ENCODE measurements around the gene GPC1. TPM values are rescaled to one million over a fixed set of nuclear protein-coding genes. Genes with fewer than 3 reads are reported as not detected.

The GPC1 gene
- total and polyA plus RNA-seq, 2 of the 13 experiments (the other 11 are each of a cell fraction or from before 2014, with no cell fraction given) = 4.0 to 5.5 TPM

GRCh38 chr2:240441326-240441992, 6.0 kb downstream of the GPC1 start (continued):
- TF ChIP-seq ATM (IDR thresholded peaks at IDR 0.05; ENCODE audit: borderline replicate concordance) (no peak), RELA (CRISPR knock-in tag; IDR thresholded peaks at IDR 0.05) (no peak)

- 76% methylated on average over 12 of the region's 17 CpGs for WGBS (ENCODE audit: low lambda C conversion rate)
- H2AFZ ChIP-seq (ENCODE audit: low read length) = no peak overlapping the region
- TF ChIP-seq CREB1 (IDR thresholded peaks at IDR 0.05) (no peak), CREB1 (CRISPR knock-in tag; IDR thresholded peaks at IDR 0.05) (no peak), HMGXB4 (CRISPR knock-in tag; IDR thresholded peaks at IDR 0.05; ENCODE audit: borderline replicate concordance in 1 of 2, low read depth in 1 of 2) (no peak), TSC22D2 (CRISPR knock-in tag; IDR thresholded peaks at IDR 0.05; ENCODE audit: borderline replicate concordance) (no peak), MYPOP (CRISPR knock-in tag; IDR thresholded peaks at IDR 0.05) (no peak), ZSCAN21 (CRISPR knock-in tag; IDR thresholded peaks at IDR 0.05; ENCODE audit: borderline replicate concordance) (no peak), GATAD1 (CRISPR knock-in tag; IDR thresholded peaks at IDR 0.05) (no peak), ZNF224 (CRISPR knock-in tag; IDR thresholded peaks at IDR 0.05) (no peak), RXRA (CRISPR knock-in tag; IDR thresholded peaks at IDR 0.05) (no peak), ZNF460 (CRISPR knock-in tag; IDR thresholded peaks at IDR 0.05; ENCODE audit: borderline replicate concordance) (no peak), ZBTB42 (CRISPR knock-in tag; IDR thresholded peaks at IDR 0.05) (no peak), TRIM24 (CRISPR knock-in tag; IDR thresholded peaks at IDR 0.05) (no peak), U2AF1 (optimal IDR thresholded peaks at IDR 0.05; ENCODE audit: low read depth, low read length) (no peak)
- H3K36me3 ChIP-seq (replicated peaks in 1 of 2; ENCODE audit: control insufficient read depth in 1 of 2, insufficient read depth in 2 of 2, low read length in 2 of 2) = no peaks in the 10 kb centered on the region
- no TSS peak for BruUV-seq (replicated peaks)
- H3K9me3 ChIP-seq (ENCODE audit: low read length) = no peaks in the 10 kb centered on the region
- ChIA-PET POLR2A (interaction anchor here (0.8 kb wide), 1 partner anchor 190 kb away, joined by 3 read pairs; no protein-coding TSS in a partner anchor), CTCF (ENCODE audit: low intra/inter-chr PET ratio, low total read pairs) (no interaction called here)
- H3K4me3 ChIP-seq (replicated peaks in 1 of 3; ENCODE audit: insufficient read depth in 1 of 3, low read depth in 2 of 3, low read length in 3 of 3) = no peak overlapping the region
- intact Hi-C loops (cut with micrococcal nuclease; ENCODE audit: unreplicated experiment) (no loop called here), in situ Hi-C loops (cut with HindIII; ENCODE audit: extremely low pct_ligation_motif_present, low pct_unique_long_range_greater_than_20kb) (no loop called here)
- no peaks in the 10 kb centered on the region for H3K79me2 ChIP-seq (ENCODE audit: insufficient read depth, low read length)
- no peak overlapping the region for H3K4me2 ChIP-seq (ENCODE audit: low read depth, low read length)
- peaks cover 3% of the 10 kb centered on the region; the same call in 1 of the 2 replicates for H4K20me1 ChIP-seq (ENCODE audit: insufficient read depth, low read length)
- ATAC-seq (no peak), DNase-seq (ENCODE audit: low spot score) (no peak), FAIRE-seq (no peak)
- no peak overlapping the region for H3K27ac ChIP-seq (ENCODE audit: extremely low read length, insufficient read depth, low read length)
- peaks cover 10% of the 10 kb centered on the region for H3K4me1 ChIP-seq (ENCODE audit: insufficient read depth, low read length)
- peaks cover 8 to 14% of the 10 kb centered on the region in 2 experiments; a peak in 4 of 5 replicates for H3K27me3 ChIP-seq (ENCODE audit: control insufficient read depth in 1 of 2, insufficient read depth in 2 of 2, low read length in 2 of 2)
- no peak overlapping the region for H3K9ac ChIP-seq (ENCODE audit: insufficient read depth, low read depth, low read length)
Measured at GRCh38 chr2:240441993-240442411, 6.5 kb downstream of the GPC1 start.
